Measurements from ENCODE around the gene FSTL4. TPM values are rescaled to one million over a fixed set of nuclear protein-coding genes. Genes with fewer than 3 reads are reported as not detected.

FSTL4 gene
- total RNA-seq, 2 donors from 2014 or later: 0.26 to 1.3 TPM

DNA sequence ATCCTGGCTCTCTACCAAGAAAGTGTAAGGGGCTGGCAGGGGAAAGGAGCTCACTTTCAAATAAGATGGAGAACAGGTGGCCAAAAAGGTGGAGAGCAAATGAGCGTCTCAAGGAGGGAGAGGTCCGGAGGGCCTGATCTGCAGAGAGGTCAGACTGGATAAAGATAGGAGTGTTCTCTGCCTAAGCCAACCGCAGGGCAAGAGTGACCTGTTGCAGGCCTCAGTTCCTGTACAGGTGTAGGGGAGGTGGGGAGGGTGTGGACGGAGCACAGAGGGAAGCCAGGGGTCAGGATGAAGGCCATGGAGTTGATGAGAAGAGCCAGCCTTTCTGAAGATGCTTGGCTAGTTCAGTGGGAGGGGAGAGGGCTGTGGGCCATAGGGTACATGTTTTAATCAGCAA lies 320.8 kb downstream of the FSTL4 start:
- H3K27ac ChIP-seq: no peak overlapping the region
- TF ChIP-seq CTCF (IDR thresholded peaks at IDR 0.05) (no peak), POLR2A (IDR thresholded peaks at IDR 0.05) (no peak)
- H3K4me3 ChIP-seq: no peak overlapping the region
- no peaks in the 10 kb centered on the region for H3K4me1 ChIP-seq
- DNase-seq: no peak
- no peak for ATAC-seq
- H3K9me3 ChIP-seq: no peaks in the 10 kb centered on the region
- no peaks in the 10 kb centered on the region for H3K27me3 ChIP-seq
- WGBS, 2 donors: 82 to 91% methylated on average over 4 of the region's 4 CpGs
- no peaks in the 10 kb centered on the region for H3K36me3 ChIP-seq (replicated peaks in 1 of 2; ENCODE audit: insufficient read depth in 1 of 2, low read depth in 2 of 2)
- intact Hi-C loops (cut with DNase I): loop anchor here (10.0 kb wide), 1 partner anchor 177 kb away; no protein-coding TSS in a partner anchor

- ATAC-seq: no peak
Measured at GRCh38 chr5:133290669-133291240, 321.6 kb downstream of the FSTL4 start.

DNA sequence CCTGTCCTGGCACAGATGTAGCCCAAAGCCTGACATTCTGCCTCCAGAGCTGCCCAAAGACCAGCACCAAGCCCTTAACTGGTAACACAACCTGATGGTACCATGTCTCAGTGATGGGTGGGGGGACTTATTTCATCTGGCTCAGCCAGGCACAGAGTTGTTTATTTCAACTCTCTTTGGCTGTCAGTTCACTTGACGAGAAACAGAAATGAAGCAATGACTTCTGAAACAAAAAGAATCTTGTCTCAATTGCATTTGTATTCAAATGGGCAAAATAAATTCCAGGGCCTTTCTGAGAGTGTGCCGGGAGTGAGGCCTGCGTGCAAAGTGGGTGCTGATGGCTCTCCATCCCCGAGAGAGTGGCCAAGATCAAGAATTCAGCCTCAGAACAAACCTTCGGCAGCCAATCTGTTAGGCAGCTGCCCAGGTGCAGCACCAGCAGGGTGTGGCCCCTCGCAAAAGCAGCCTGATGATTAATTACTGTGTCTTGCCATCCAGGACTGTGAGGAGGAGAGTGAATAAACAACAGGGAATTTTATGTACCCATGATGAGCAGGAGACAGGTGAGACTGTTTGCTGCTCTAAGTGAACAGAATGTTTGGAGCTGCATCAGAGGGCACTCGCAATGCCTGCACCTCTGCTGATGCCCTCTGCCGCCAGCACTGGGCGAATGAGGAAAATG lies 322.5 kb downstream of the FSTL4 start:
- ATAC-seq: no peak
- no peaks in the 10 kb centered on the region for H3K9me3 ChIP-seq
- H3K27ac ChIP-seq: no peak overlapping the region
- peak in 1 of 4 donors; percentile 33 for DNase-seq
- TF ChIP-seq CTCF (IDR thresholded peaks at IDR 0.05) (no peak), POLR2A (IDR thresholded peaks at IDR 0.05) (no peak)
- no peaks in the 10 kb centered on the region for H3K36me3 ChIP-seq (replicated peaks in 1 of 2; ENCODE audit: insufficient read depth in 1 of 2, low read depth in 2 of 2)
- intact Hi-C loops (cut with DNase I): loop anchor here (10.0 kb wide), 1 partner anchor 175 kb away; no protein-coding TSS in a partner anchor
- no peaks in the 10 kb centered on the region for H3K4me1 ChIP-seq
- 72 to 83% methylated on average over 9 of the region's 9 CpGs for WGBS, 2 donors
- H3K27me3 ChIP-seq: no peaks in the 10 kb centered on the region
- no peak overlapping the region for H3K4me3 ChIP-seq

More at GRCh38 chr5:133290669-133291240, 321.6 kb downstream of the FSTL4 start:
- Histone ChIP-seq H3K27me3 (no peaks in the 10 kb centered on the region), H3K4me1 (no peaks in the 10 kb centered on the region), H3K27ac (no peak overlapping the region), H3K36me3 (replicated peaks in 1 of 2; ENCODE audit: insufficient read depth in 1 of 2, low read depth in 2 of 2) (no peaks in the 10 kb centered on the region), H3K9me3 (no peaks in the 10 kb centered on the region), H3K4me3 (no peak overlapping the region)
- DNase-seq: no peak
- intact Hi-C loops (cut with DNase I): loop anchor here (10.0 kb wide), 1 partner anchor 176 kb away; no protein-coding TSS in a partner anchor
- TF ChIP-seq POLR2A (IDR thresholded peaks at IDR 0.05) (no peak), CTCF (IDR thresholded peaks at IDR 0.05) (no peak)
- WGBS, 2 donors: 82 to 85% methylated on average over 12 to 17 of the region's 17 CpGs

DNA sequence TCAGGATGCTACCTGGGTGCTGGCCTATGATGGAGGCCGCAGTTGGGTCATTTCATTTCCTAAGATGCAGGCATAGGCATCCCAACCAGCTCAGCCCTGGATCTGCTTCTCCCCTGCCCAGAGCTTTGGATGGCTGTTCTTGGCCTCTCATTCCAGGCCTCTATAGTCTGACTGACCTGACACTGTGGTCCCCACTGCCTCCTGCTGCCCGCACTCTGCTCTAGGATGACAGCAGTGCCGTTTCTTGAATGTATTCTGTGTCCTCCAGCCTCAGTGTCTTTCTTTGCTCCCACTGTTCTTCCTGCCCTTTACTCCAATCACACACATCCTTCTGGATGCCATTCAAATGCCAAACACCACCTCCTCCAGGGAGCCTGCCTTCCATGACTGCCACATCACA lies 324.8 kb downstream of the FSTL4 start:
- no peak overlapping the region for H3K27ac ChIP-seq
- H3K27me3 ChIP-seq: no peaks in the 10 kb centered on the region
- peak; percentile 13 to 57 (median 34) for DNase-seq
- intact Hi-C loops (cut with DNase I): no loop called here
- H3K4me1 ChIP-seq: no peaks in the 10 kb centered on the region
- H3K36me3 ChIP-seq (replicated peaks in 1 of 2; ENCODE audit: insufficient read depth in 1 of 2, low read depth in 2 of 2): no peaks in the 10 kb centered on the region
- no peak for ATAC-seq
- no peak overlapping the region for H3K4me3 ChIP-seq
- peak in 5 of 7 experiments; percentile 8 to 47 (median 46) for TF ChIP-seq CTCF (IDR thresholded peaks at IDR 0.05)
- TF ChIP-seq POLR2A (IDR thresholded peaks at IDR 0.05): no peak
- no peaks in the 10 kb centered on the region for H3K9me3 ChIP-seq
- WGBS, 2 donors: 71 to 83% methylated on average over 3 of the region's 3 CpGs

Data from body of pancreas (tissue), 4 donors.